ENCODE data around the gene SLC16A8. TPM values are rescaled to one million over a fixed set of nuclear protein-coding genes. Genes with fewer than 3 reads are reported as not detected.

Gene SLC16A8
- total RNA-seq, 1 experiment from 2014 or later, result not detected

GRCh38 chr22:38067028-38067415, 17.0 kb downstream of the SLC16A8 start (continued):
- TF ChIP-seq ZBTB33 (IDR thresholded peaks at IDR 0.05; ENCODE audit: extremely low read depth, insufficient replicate concordance, low read length), result no peak
- TF ChIP-seq SP1 (IDR thresholded peaks at IDR 0.05; ENCODE audit: low read depth), result no peak

GRCh38 chr22:38066381-38067027, 17.5 kb downstream of the SLC16A8 start:
- ChIA-PET RAD21 (ENCODE audit: low non-redundant PET in 1 of 2, low total read pairs in 2 of 2, uncharacterized antibody in 2 of 2, unreplicated experiment in 2 of 2) (no interaction called here), CTCF (no interaction called here), POLR2A (interaction anchor here (0.9 kb wide), 1 partner anchor 9 kb away, joined by 3 read pairs; the partner anchor contains the start of gene PICK1)
- intact Hi-C loops (cut with micrococcal nuclease), result no loop called here
- Histone ChIP-seq H3K27me3 (ENCODE audit: insufficient read depth, low read length) (no peaks in the 10 kb centered on the region), H3K4me2 (ENCODE audit: low read length) (no peak overlapping the region), H4K20me1 (ENCODE audit: insufficient read depth) (no peaks in the 10 kb centered on the region), H3K9me3 (ENCODE audit: control insufficient read depth in 1 of 2, insufficient read depth in 1 of 2, low read depth in 1 of 2, low read length in 2 of 2) (no peaks in the 10 kb centered on the region), H3K36me3 (ENCODE audit: control insufficient read depth in 1 of 2, insufficient read depth in 2 of 2, low read length in 2 of 2) (peaks cover 17 to 22% of the 10 kb centered on the region in 2 experiments; a peak in 3 of 4 replicates), H3K4me3 (replicated peaks in 1 of 2; ENCODE audit: low read depth in 1 of 2, low read length in 2 of 2) (no peak overlapping the region), H2AFZ (ENCODE audit: low read depth, low read length, poor library complexity, severe bottlenecking) (no peak overlapping the region), H3K79me2 (ENCODE audit: insufficient read depth, low read length) (no peaks in the 10 kb centered on the region), H3K9ac (ENCODE audit: low read length) (no peak overlapping the region), H3K27ac (ENCODE audit: low read depth, low read length) (no peak overlapping the region), H3K9me2 (ENCODE audit: insufficient read depth) (no peaks in the 10 kb centered on the region), H3K4me1 (ENCODE audit: control insufficient read depth in 1 of 2, insufficient read depth in 2 of 2, low read length in 2 of 2) (no peaks in the 10 kb centered on the region)
- no TSS peak for BruUV-seq (replicated peaks)
- DNase-seq (ENCODE audit: low read depth, low spot score) (no peak), ATAC-seq (no peak)
- TF ChIP-seq TCF7L2 (IDR thresholded peaks at IDR 0.05; ENCODE audit: borderline replicate concordance, extremely low read depth, insufficient read depth, insufficient read length) (no peak), FOSL1 (IDR thresholded peaks at IDR 0.05; ENCODE audit: low read depth) (no peak), ELF1 (IDR thresholded peaks at IDR 0.05; ENCODE audit: borderline replicate concordance, low read depth) (no peak), ZNF274 (IDR thresholded peaks at IDR 0.05; ENCODE audit: low read depth, low read length) (no peak), POLR2A (IDR thresholded peaks at IDR 0.05; ENCODE audit: borderline replicate concordance, extremely low read depth, insufficient read depth, insufficient read length) (no peak), EZH2 (IDR thresholded peaks at IDR 0.05) (no peak), SRF (IDR thresholded peaks at IDR 0.05; ENCODE audit: low read depth) (no peak), EZH2phosphoT487 (IDR thresholded peaks at IDR 0.05; ENCODE audit: borderline replicate concordance) (no peak), SP1 (IDR thresholded peaks at IDR 0.05; ENCODE audit: low read depth) (no peak), SIN3A (IDR thresholded peaks at IDR 0.05; ENCODE audit: low read depth) (no peak), REST (IDR thresholded peaks at IDR 0.05; ENCODE audit: low read depth) (no peak), RAD21 (IDR thresholded peaks at IDR 0.05; ENCODE audit: low read depth) (no peak), CEBPB (IDR thresholded peaks at IDR 0.05; ENCODE audit: low read depth) (no peak), CTCF (IDR thresholded peaks at IDR 0.05 in 2 of 3, conservative IDR thresholded peaks at IDR 0.05 in 1 of 3; ENCODE audit: borderline replicate concordance in 1 of 3, insufficient read depth in 1 of 3, low read depth in 2 of 3, low read length in 2 of 3) (no peak), JUND (IDR thresholded peaks at IDR 0.05) (no peak), YY1 (IDR thresholded peaks at IDR 0.05; ENCODE audit: extremely low read depth, insufficient replicate concordance, low read depth, low read length) (no peak)

All from HCT116 (cell line).